ENCODE measurements around the gene TMEM165. TPM values are rescaled to one million over a fixed set of nuclear protein-coding genes. Genes with fewer than 3 reads are reported as not detected.
A peak's percentile ranks its signal among the peaks of the same experiment; 100 is the strongest.

TMEM165 gene
- total and polyA plus RNA-seq, 3 experiments from 2014 or later, result 31.1 to 76.5 (median 69.1) TPM

GRCh38 chr4:55446578-55446922, 50.8 kb downstream of the TMEM165 start:
- no peaks in the 10 kb centered on the region for H3K27me3 ChIP-seq (ENCODE audit: insufficient read depth, low read length, poor library complexity, severe bottlenecking)
- DNase-seq, result no peak
- no peaks in the 10 kb centered on the region for H3K27me3 Mint-ChIP-seq
- H3K4me3 Mint-ChIP-seq, result no peak overlapping the region
- ChIA-PET POLR2A (no interaction called here), CTCF (interaction anchor here (0.7 to 1.1 kb wide), 2 partner anchors 100 to 101 kb away, joined by 3 to 5 read pairs; partner anchors contain the start of gene SRD5A3)
- peaks cover 4% of the 10 kb centered on the region for H3K4me1 ChIP-seq (ENCODE audit: insufficient read depth, low read length)
- H3K4me3 ChIP-seq (ENCODE audit: low read length), result no peak overlapping the region
- peaks cover 11% of the 10 kb centered on the region for H3K36me3 ChIP-seq (ENCODE audit: insufficient read depth, low read length)
- peaks cover 11 to 13% (median 12%) of the 10 kb centered on the region in 3 donors for H3K4me1 Mint-ChIP-seq
- H3K27ac Mint-ChIP-seq, result peak overlapping the region in 2 of 8 donors; percentile 35 to 40
- no peaks in the 10 kb centered on the region for H3K9me3 Mint-ChIP-seq
- peaks cover 5 to 58% (median 22%) of the 10 kb centered on the region in 3 donors for H3K36me3 Mint-ChIP-seq
- H3K27ac ChIP-seq (ENCODE audit: low read depth, low read length), result no peak overlapping the region
- no peaks in the 10 kb centered on the region for H3K9me3 ChIP-seq (ENCODE audit: low read length)

- Histone ChIP-seq H3K36me3 (ENCODE audit: insufficient read depth, low read length) (peaks cover 11% of the 10 kb centered on the region), H3K4me1 (ENCODE audit: insufficient read depth, low read length) (peaks cover 4% of the 10 kb centered on the region), H3K27me3 (ENCODE audit: insufficient read depth, low read length, poor library complexity, severe bottlenecking) (no peaks in the 10 kb centered on the region), H3K4me3 (ENCODE audit: low read length) (no peak overlapping the region), H3K9me3 (ENCODE audit: low read length) (no peaks in the 10 kb centered on the region), H3K27ac (ENCODE audit: low read depth, low read length) (no peak overlapping the region)
- peaks cover 11 to 13% (median 12%) of the 10 kb centered on the region in 3 donors for H3K4me1 Mint-ChIP-seq
- POLR2A ChIA-PET, result no interaction called here
- no peaks in the 10 kb centered on the region for H3K27me3 Mint-ChIP-seq
- peak overlapping the region in 1 of 7 donors; percentile 68 for H3K4me3 Mint-ChIP-seq
- DNase-seq, result no peak
- H3K36me3 Mint-ChIP-seq, result peaks cover 5 to 62% (median 27%) of the 10 kb centered on the region in 3 donors
- no peaks in the 10 kb centered on the region for H3K9me3 Mint-ChIP-seq
- H3K27ac Mint-ChIP-seq, result no peak overlapping the region
- CTCF ChIA-PET, result interaction anchor here (0.7 kb wide), 1 partner anchor 101 kb away, joined by 3 read pairs; the partner anchor contains the start of gene SRD5A3
Measured at GRCh38 chr4:55447108-55447708, 51.5 kb downstream of the TMEM165 start.

GRCh38 chr4:55447831-55448230, 52.1 kb downstream of the TMEM165 start:
- peak overlapping the region in 5 of 8 donors; percentile 11 to 52 (median 42) for H3K27ac Mint-ChIP-seq
- H3K27ac ChIP-seq (ENCODE audit: low read depth, low read length), result no peak overlapping the region

GRCh38 chr4:55450566-55450965, 54.8 kb downstream of the TMEM165 start:
- no peaks in the 10 kb centered on the region for H3K27me3 Mint-ChIP-seq
- peaks cover 4% of the 10 kb centered on the region for H3K4me1 ChIP-seq (ENCODE audit: insufficient read depth, low read length)
- no peaks in the 10 kb centered on the region for H3K9me3 Mint-ChIP-seq
- H3K4me1 Mint-ChIP-seq, result peaks cover 11 to 13% (median 12%) of the 10 kb centered on the region in 3 donors
- no peak for DNase-seq
- no peaks in the 10 kb centered on the region for H3K9me3 ChIP-seq (ENCODE audit: low read length)
- H3K4me3 Mint-ChIP-seq, result no peak overlapping the region
- H3K4me3 ChIP-seq (ENCODE audit: low read length), result no peak overlapping the region
- H3K27ac ChIP-seq (ENCODE audit: low read depth, low read length), result no peak overlapping the region
- peak overlapping the region in 1 of 8 donors; percentile 3 for H3K27ac Mint-ChIP-seq
- no peaks in the 10 kb centered on the region for H3K27me3 ChIP-seq (ENCODE audit: insufficient read depth, low read length, poor library complexity, severe bottlenecking)
- peaks cover 11% of the 10 kb centered on the region for H3K36me3 ChIP-seq (ENCODE audit: insufficient read depth, low read length)
- CTCF ChIA-PET, result no interaction called here
- POLR2A ChIA-PET, result no interaction called here
- H3K36me3 Mint-ChIP-seq, result peaks cover 0 to 62% (median 24%) of the 10 kb centered on the region in 3 donors

More at GRCh38 chr4:55447831-55448230, 52.1 kb downstream of the TMEM165 start:
- no peak overlapping the region for H3K4me3 Mint-ChIP-seq
- Histone ChIP-seq H3K27me3 (ENCODE audit: insufficient read depth, low read length, poor library complexity, severe bottlenecking) (no peaks in the 10 kb centered on the region), H3K4me3 (ENCODE audit: low read length) (no peak overlapping the region), H3K4me1 (ENCODE audit: insufficient read depth, low read length) (peaks cover 4% of the 10 kb centered on the region), H3K9me3 (ENCODE audit: low read length) (no peaks in the 10 kb centered on the region), H3K36me3 (ENCODE audit: insufficient read depth, low read length) (peaks cover 11% of the 10 kb centered on the region)
- H3K4me1 Mint-ChIP-seq, result peaks cover 11 to 13% (median 12%) of the 10 kb centered on the region in 3 donors
- ChIA-PET POLR2A (no interaction called here), CTCF (no interaction called here)
- H3K27me3 Mint-ChIP-seq, result no peaks in the 10 kb centered on the region
- DNase-seq, result no peak
- H3K36me3 Mint-ChIP-seq, result peaks cover 0 to 59% (median 24%) of the 10 kb centered on the region in 3 donors
- H3K9me3 Mint-ChIP-seq, result no peaks in the 10 kb centered on the region

- Mint-ChIP-seq H3K36me3 (peaks cover 0 to 48% (median 13%) of the 10 kb centered on the region in 3 donors), H3K27me3 (no peaks in the 10 kb centered on the region), H3K4me1 (no peaks in the 10 kb centered on the region), H3K4me3 (no peak overlapping the region), H3K27ac (no peak overlapping the region), H3K9me3 (no peaks in the 10 kb centered on the region)
- CTCF ChIA-PET, result no interaction called here
- Histone ChIP-seq H3K27me3 (ENCODE audit: insufficient read depth, low read length, poor library complexity, severe bottlenecking) (no peaks in the 10 kb centered on the region), H3K4me1 (ENCODE audit: insufficient read depth, low read length) (no peaks in the 10 kb centered on the region), H3K4me3 (ENCODE audit: low read length) (no peak overlapping the region), H3K9me3 (ENCODE audit: low read length) (no peaks in the 10 kb centered on the region), H3K36me3 (ENCODE audit: insufficient read depth, low read length) (no peaks in the 10 kb centered on the region), H3K27ac (ENCODE audit: low read depth, low read length) (no peak overlapping the region)
- no peak for DNase-seq
- POLR2A ChIA-PET, result no interaction called here
Measured at GRCh38 chr4:55458164-55458563, 62.4 kb downstream of the TMEM165 start.

- CTCF ChIA-PET, result no interaction called here
- Mint-ChIP-seq H3K9me3 (no peaks in the 10 kb centered on the region), H3K4me3 (no peak overlapping the region), H3K36me3 (peaks cover 0 to 47% (median 13%) of the 10 kb centered on the region in 3 donors), H3K4me1 (no peaks in the 10 kb centered on the region), H3K27ac (no peak overlapping the region), H3K27me3 (no peaks in the 10 kb centered on the region)
- H3K4me3 ChIP-seq (ENCODE audit: low read length), result no peak overlapping the region
- POLR2A ChIA-PET, result no interaction called here
- no peaks in the 10 kb centered on the region for H3K9me3 ChIP-seq (ENCODE audit: low read length)
- H3K27ac ChIP-seq (ENCODE audit: low read depth, low read length), result no peak overlapping the region
- DNase-seq, result no peak
- H3K4me1 ChIP-seq (ENCODE audit: insufficient read depth, low read length), result no peaks in the 10 kb centered on the region
- no peaks in the 10 kb centered on the region for H3K27me3 ChIP-seq (ENCODE audit: insufficient read depth, low read length, poor library complexity, severe bottlenecking)
- no peaks in the 10 kb centered on the region for H3K36me3 ChIP-seq (ENCODE audit: insufficient read depth, low read length)
Measured at GRCh38 chr4:55458611-55459010, 62.9 kb downstream of the TMEM165 start.

- Mint-ChIP-seq H3K9me3 (peaks cover 0 to 3% (median 0%) of the 10 kb centered on the region in 5 donors), H3K36me3 (peaks cover 17 to 45% (median 21%) of the 10 kb centered on the region in 3 donors), H3K4me3 (no peak overlapping the region), H3K4me1 (no peaks in the 10 kb centered on the region), H3K27me3 (no peaks in the 10 kb centered on the region), H3K27ac (no peak overlapping the region)
- DNase-seq, result no peak
- Histone ChIP-seq H3K4me1 (ENCODE audit: insufficient read depth, low read length) (no peaks in the 10 kb centered on the region), H3K27ac (ENCODE audit: low read depth, low read length) (no peak overlapping the region), H3K27me3 (ENCODE audit: insufficient read depth, low read length, poor library complexity, severe bottlenecking) (no peaks in the 10 kb centered on the region), H3K36me3 (ENCODE audit: insufficient read depth, low read length) (no peaks in the 10 kb centered on the region), H3K9me3 (ENCODE audit: low read length) (no peaks in the 10 kb centered on the region), H3K4me3 (ENCODE audit: low read length) (no peak overlapping the region)
- CTCF ChIA-PET, result no interaction called here
- POLR2A ChIA-PET, result no interaction called here
Measured at GRCh38 chr4:55466001-55466400, 70.2 kb downstream of the TMEM165 start.

GRCh38 chr4:55468724-55469123, 73.0 kb downstream of the TMEM165 start:
- no peaks in the 10 kb centered on the region for H3K27me3 ChIP-seq (ENCODE audit: insufficient read depth, low read length, poor library complexity, severe bottlenecking)
- no peaks in the 10 kb centered on the region for H3K4me1 Mint-ChIP-seq

More at GRCh38 chr4:55468724-55469123, 73.0 kb downstream of the TMEM165 start:
- DNase-seq, result no peak
- Histone ChIP-seq H3K36me3 (ENCODE audit: insufficient read depth, low read length) (no peaks in the 10 kb centered on the region), H3K9me3 (ENCODE audit: low read length) (no peaks in the 10 kb centered on the region), H3K4me3 (ENCODE audit: low read length) (no peak overlapping the region), H3K4me1 (ENCODE audit: insufficient read depth, low read length) (no peaks in the 10 kb centered on the region), H3K27ac (ENCODE audit: low read depth, low read length) (no peak overlapping the region)
- ChIA-PET CTCF (no interaction called here), POLR2A (no interaction called here)
- no peak overlapping the region for H3K4me3 Mint-ChIP-seq
- H3K9me3 Mint-ChIP-seq, result peaks cover 0 to 3% (median 0%) of the 10 kb centered on the region in 5 donors
- peak overlapping the region in 1 of 8 donors; percentile 21 for H3K27ac Mint-ChIP-seq
- peaks cover 15 to 43% (median 17%) of the 10 kb centered on the region in 3 donors for H3K36me3 Mint-ChIP-seq
- H3K27me3 Mint-ChIP-seq, result no peaks in the 10 kb centered on the region

Data from CD8-positive, alpha-beta memory T cell (primary cell).